ENCODE data around the gene SPAG17.

DNA sequence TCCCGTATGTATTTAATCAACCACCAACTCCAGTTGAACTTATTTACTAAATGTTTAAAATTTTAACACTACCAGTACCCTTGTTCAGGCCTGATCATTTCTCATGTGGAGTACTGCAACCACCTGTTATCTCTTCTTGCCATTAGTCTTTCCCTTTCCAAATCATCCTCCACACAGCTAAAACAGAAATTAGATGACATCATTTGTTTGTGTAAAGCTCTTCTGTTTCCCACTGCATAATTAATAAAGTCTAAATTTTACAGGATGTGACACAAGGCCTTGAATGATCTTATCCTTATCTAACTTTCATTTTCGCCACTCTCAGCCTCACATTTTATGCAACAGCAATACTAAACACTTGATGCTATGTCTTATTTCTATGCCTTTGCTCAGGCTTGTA, 280.0 kb downstream of the SPAG17 start:
- TF ChIP-seq ZNF776 (CRISPR knock-in tag; IDR thresholded peaks at IDR 0.05) = no peak
- no peak for TF ChIP-seq NFATC3 (CRISPR knock-in tag; IDR thresholded peaks at IDR 0.05)
- no peak for TF ChIP-seq DPF2 (CRISPR knock-in tag; IDR thresholded peaks at IDR 0.05; ENCODE audit: borderline replicate concordance, low read depth)
- TF ChIP-seq, protein P1, sequence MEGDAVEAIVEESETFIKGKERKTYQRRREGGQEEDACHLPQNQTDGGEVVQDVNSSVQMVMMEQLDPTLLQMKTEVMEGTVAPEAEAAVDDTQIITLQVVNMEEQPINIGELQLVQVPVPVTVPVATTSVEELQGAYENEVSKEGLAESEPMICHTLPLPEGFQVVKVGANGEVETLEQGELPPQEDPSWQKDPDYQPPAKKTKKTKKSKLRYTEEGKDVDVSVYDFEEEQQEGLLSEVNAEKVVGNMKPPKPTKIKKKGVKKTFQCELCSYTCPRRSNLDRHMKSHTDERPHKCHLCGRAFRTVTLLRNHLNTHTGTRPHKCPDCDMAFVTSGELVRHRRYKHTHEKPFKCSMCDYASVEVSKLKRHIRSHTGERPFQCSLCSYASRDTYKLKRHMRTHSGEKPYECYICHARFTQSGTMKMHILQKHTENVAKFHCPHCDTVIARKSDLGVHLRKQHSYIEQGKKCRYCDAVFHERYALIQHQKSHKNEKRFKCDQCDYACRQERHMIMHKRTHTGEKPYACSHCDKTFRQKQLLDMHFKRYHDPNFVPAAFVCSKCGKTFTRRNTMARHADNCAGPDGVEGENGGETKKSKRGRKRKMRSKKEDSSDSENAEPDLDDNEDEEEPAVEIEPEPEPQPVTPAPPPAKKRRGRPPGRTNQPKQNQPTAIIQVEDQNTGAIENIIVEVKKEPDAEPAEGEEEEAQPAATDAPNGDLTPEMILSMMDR (CRISPR knock-in tag; IDR thresholded peaks at IDR 0.05) = no peak
- no peak for TF ChIP-seq MTA3 (CRISPR knock-in tag; IDR thresholded peaks at IDR 0.05)
- TF ChIP-seq, protein P2, sequence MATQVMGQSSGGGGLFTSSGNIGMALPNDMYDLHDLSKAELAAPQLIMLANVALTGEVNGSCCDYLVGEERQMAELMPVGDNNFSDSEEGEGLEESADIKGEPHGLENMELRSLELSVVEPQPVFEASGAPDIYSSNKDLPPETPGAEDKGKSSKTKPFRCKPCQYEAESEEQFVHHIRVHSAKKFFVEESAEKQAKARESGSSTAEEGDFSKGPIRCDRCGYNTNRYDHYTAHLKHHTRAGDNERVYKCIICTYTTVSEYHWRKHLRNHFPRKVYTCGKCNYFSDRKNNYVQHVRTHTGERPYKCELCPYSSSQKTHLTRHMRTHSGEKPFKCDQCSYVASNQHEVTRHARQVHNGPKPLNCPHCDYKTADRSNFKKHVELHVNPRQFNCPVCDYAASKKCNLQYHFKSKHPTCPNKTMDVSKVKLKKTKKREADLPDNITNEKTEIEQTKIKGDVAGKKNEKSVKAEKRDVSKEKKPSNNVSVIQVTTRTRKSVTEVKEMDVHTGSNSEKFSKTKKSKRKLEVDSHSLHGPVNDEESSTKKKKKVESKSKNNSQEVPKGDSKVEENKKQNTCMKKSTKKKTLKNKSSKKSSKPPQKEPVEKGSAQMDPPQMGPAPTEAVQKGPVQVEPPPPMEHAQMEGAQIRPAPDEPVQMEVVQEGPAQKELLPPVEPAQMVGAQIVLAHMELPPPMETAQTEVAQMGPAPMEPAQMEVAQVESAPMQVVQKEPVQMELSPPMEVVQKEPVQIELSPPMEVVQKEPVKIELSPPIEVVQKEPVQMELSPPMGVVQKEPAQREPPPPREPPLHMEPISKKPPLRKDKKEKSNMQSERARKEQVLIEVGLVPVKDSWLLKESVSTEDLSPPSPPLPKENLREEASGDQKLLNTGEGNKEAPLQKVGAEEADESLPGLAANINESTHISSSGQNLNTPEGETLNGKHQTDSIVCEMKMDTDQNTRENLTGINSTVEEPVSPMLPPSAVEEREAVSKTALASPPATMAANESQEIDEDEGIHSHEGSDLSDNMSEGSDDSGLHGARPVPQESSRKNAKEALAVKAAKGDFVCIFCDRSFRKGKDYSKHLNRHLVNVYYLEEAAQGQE (IDR thresholded peaks at IDR 0.05; ENCODE audit: borderline replicate concordance in 1 of 2, low read depth in 1 of 2, low read length in 2 of 2) = no peak
- TF ChIP-seq, protein P3, sequence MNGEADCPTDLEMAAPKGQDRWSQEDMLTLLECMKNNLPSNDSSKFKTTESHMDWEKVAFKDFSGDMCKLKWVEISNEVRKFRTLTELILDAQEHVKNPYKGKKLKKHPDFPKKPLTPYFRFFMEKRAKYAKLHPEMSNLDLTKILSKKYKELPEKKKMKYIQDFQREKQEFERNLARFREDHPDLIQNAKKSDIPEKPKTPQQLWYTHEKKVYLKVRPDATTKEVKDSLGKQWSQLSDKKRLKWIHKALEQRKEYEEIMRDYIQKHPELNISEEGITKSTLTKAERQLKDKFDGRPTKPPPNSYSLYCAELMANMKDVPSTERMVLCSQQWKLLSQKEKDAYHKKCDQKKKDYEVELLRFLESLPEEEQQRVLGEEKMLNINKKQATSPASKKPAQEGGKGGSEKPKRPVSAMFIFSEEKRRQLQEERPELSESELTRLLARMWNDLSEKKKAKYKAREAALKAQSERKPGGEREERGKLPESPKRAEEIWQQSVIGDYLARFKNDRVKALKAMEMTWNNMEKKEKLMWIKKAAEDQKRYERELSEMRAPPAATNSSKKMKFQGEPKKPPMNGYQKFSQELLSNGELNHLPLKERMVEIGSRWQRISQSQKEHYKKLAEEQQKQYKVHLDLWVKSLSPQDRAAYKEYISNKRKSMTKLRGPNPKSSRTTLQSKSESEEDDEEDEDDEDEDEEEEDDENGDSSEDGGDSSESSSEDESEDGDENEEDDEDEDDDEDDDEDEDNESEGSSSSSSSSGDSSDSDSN (CRISPR knock-in tag; IDR thresholded peaks at IDR 0.05) = no peak
- no peak for TF ChIP-seq FOXA1 (IDR thresholded peaks at IDR 0.05)
- no peak for TF ChIP-seq FOXA1 (CRISPR knock-in tag; IDR thresholded peaks at IDR 0.05)
- TF ChIP-seq SMC3 (IDR thresholded peaks at IDR 0.05; ENCODE audit: low read length) = no peak
- no peak for TF ChIP-seq SP1 (IDR thresholded peaks at IDR 0.05)
- no peak for TF ChIP-seq SP1 (CRISPR knock-in tag; IDR thresholded peaks at IDR 0.05)
- no peak for TF ChIP-seq TP53 (CRISPR knock-in tag; conservative IDR thresholded peaks at IDR 0.05)
